Sigmoid colon (tissue), 7 donors: Measurements from ENCODE around the gene SLC35A4. TPM values are rescaled to one million over a fixed set of nuclear protein-coding genes. Genes with fewer than 3 reads are reported as not detected.
"Not testable (repeated sequence)": the region's sequence is repeated elsewhere in the genome, so short reads cannot be mapped to it uniquely, and the experiment has no call there.

ENCODE experiments used
- DNase-seq: peaks from one replicate; pipeline ENCODE4 v3.0.0-alpha.2; 2019
- H3K27ac ChIP-seq, 4 donors: fragments of 200-600 bp; sonication (generic); one replicate each; pipeline ENCODE4 v1.5.1; 2016 to 2019; ENCODE audit warnings: mild to moderate bottlenecking in 1 of 4
- H3K27me3 ChIP-seq, 3 donors: fragments of 200-600 bp; sonication (generic); one replicate each; pipeline ENCODE4 v1.5.1; 2019; ENCODE audit warnings: mild to moderate bottlenecking in 1 of 3
- H3K36me3 ChIP-seq, 4 donors: fragments of 200-600 bp; sonication (generic); one replicate each; pipeline ENCODE4 v1.5.1; 2016 to 2019
- H3K4me1 ChIP-seq, 4 donors: fragments of 200-600 bp; sonication (generic); one replicate each; pipeline ENCODE4 v1.5.1; 2017 to 2019
- H3K4me3 ChIP-seq, 4 donors: fragments of 200-600 bp; sonication (generic); one replicate each; pipeline ENCODE4 v1.5.1; 2017 to 2019; ENCODE audit warnings: mild to moderate bottlenecking in 2 of 4, moderate library complexity in 1 of 4
- H3K9me3 ChIP-seq, 4 donors: fragments of 200-600 bp in 3 of 4; sonication (generic) in 3 of 4; one replicate each; pipeline versions ENCODE4 v1.5.1 to v1.6.1; 2013 to 2019
- EP300 ChIP-seq, 4 donors: sonication (generic); formaldehyde crosslinking; IDR thresholded peaks; one replicate each; pipeline ENCODE4 v1.6.1; 2017; ENCODE audit warnings: antibody characterized with exemption in 4 of 4
- POLR2A ChIP-seq, 2 donors: fragments of 450-650 bp; IDR thresholded peaks; one replicate each; pipeline ENCODE4 v1.6.1; 2016; ENCODE audit warnings: antibody characterized with exemption in 2 of 2, mild to moderate bottlenecking in 2 of 2, moderate library complexity in 2 of 2
- POLR2AphosphoS5 ChIP-seq, 4 donors: sonication (generic); formaldehyde crosslinking; IDR thresholded peaks; one replicate each; pipeline ENCODE4 v1.6.1; 2017; ENCODE audit warnings: antibody characterized with exemption in 4 of 4
- WGBS, 2 donors: extraction: QIAGEN DNeasy Blood & Tissue Kit; methylation state at CpG; one replicate each; pipeline ENCODE4 v1.1.7; 2013; 5-methylcytosine and 5-hydroxymethylcytosine counted together
- intact Hi-C: fragments of 100-400 bp; cut with DNase I; formaldehyde crosslinking; loops from one replicate; pipeline ENCODE4 v1.15.1; 2023
- polyA plus RNA-seq, 3 donors: library from polyadenylated mRNA; stranded (reverse); fragments of 200-250 nt; gene quantifications; one replicate each; pipeline ENCODE4 v1.2.3, GENCODE V29; 2013
- total RNA-seq, 4 donors: library from RNA; depleted of rRNA; stranded (reverse); fragments of >200 nt; gene quantifications; one replicate each; pipeline ENCODE4 v1.1.0, GENCODE V29; 2016
- TF ChIP-seq, protein P1 (sequence below), 4 experiments: fragments of 450-650 bp in 3 of 4; fragments of 200-600 bp in 1 of 4; IDR thresholded peaks; one replicate each; pipeline ENCODE4 v1.5.1; 2016 to 2019; ENCODE audit warnings: antibody characterized with exemption in 4 of 4, mild to moderate bottlenecking in 3 of 4, moderate library complexity in 2 of 4
- donor health status: healthy with polysubstance abuse.
- donor health status: Bipolar disorder and iron deficiency.
- donor health status: healthy.

The SLC35A4 gene
- total and polyA plus RNA-seq, 7 donors: 14.2 to 101 (median 19.7) TPM

DNA sequence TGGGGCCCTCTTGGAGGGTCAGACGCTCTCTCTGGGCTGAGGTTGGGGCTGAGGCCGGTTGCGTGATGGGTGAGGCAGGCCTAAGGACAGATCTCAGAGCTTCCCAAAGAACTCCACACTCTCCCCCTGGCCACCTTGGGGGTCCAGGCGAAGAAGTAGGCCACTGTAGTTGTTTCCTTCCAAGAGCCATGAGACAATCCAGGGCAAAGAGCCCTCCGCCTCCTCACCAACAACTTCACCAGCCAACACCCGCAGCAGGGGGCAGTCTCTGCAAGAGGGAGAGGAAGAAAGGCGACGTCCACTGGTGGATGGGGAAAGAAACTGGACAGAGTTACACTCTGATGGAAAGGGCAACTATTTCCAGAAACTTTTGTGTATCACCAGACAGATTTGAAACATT, 10.7 kb downstream of the SLC35A4 start:
- TF ChIP-seq, protein P1, sequence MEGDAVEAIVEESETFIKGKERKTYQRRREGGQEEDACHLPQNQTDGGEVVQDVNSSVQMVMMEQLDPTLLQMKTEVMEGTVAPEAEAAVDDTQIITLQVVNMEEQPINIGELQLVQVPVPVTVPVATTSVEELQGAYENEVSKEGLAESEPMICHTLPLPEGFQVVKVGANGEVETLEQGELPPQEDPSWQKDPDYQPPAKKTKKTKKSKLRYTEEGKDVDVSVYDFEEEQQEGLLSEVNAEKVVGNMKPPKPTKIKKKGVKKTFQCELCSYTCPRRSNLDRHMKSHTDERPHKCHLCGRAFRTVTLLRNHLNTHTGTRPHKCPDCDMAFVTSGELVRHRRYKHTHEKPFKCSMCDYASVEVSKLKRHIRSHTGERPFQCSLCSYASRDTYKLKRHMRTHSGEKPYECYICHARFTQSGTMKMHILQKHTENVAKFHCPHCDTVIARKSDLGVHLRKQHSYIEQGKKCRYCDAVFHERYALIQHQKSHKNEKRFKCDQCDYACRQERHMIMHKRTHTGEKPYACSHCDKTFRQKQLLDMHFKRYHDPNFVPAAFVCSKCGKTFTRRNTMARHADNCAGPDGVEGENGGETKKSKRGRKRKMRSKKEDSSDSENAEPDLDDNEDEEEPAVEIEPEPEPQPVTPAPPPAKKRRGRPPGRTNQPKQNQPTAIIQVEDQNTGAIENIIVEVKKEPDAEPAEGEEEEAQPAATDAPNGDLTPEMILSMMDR (IDR thresholded peaks at IDR 0.05): peak in 1 of 4 experiments; percentile 38
- TF ChIP-seq POLR2A (IDR thresholded peaks at IDR 0.05): no peak
- intact Hi-C loops: no loop called here
- H3K36me3 ChIP-seq: peaks cover 0 to 3% (median 0%) of the 10 kb centered on the region in 4 donors
- H3K27me3 ChIP-seq: no peaks in the 10 kb centered on the region
- no peaks in the 10 kb centered on the region for H3K9me3 ChIP-seq
- DNase-seq: peak; percentile 79
- no peak overlapping the region for H3K27ac ChIP-seq
- 60 to 86% methylated on average over 8 of the region's 8 CpGs for WGBS, 2 donors
- H3K4me1 ChIP-seq: peaks cover 0 to 7% (median 3%) of the 10 kb centered on the region in 4 donors
- H3K4me3 ChIP-seq: no peak overlapping the region

DNA sequence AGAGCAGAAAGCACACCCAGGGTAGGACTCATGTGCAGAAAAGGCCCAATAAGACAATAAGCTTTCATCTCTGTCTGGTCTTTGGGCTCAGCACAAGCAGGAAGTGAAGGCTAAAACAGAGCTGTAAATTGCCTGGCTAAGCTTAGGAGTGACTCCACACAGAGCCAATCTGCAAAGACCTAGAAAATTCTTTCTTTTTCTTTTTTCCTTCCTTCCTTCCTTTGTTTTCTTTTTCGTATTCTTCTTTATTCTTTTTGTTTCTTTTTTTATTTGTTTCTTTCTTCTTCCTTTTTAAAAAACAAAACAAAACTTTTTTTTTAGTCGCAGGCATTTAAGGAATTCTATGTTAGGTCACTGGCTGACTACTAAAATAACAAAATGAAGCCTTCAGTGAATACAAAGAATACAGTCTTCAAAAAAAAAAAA, 12.2 kb downstream of the SLC35A4 start:
- intact Hi-C loops: no loop called here
- DNase-seq: no peak
- no peaks in the 10 kb centered on the region for H3K27me3 ChIP-seq
- TF ChIP-seq, protein P1 (IDR thresholded peaks at IDR 0.05): no peak
- TF ChIP-seq EP300 (IDR thresholded peaks at IDR 0.05) (no peak), POLR2A (IDR thresholded peaks at IDR 0.05) (no peak), POLR2AphosphoS5 (IDR thresholded peaks at IDR 0.05) (no peak)
- H3K4me1 ChIP-seq: no peaks in the 10 kb centered on the region
- H3K27ac ChIP-seq: peak overlapping the region in 2 of 4 donors; percentile 6 to 7
- no peak overlapping the region for H3K4me3 ChIP-seq
- no peaks in the 10 kb centered on the region for H3K36me3 ChIP-seq
- no peaks in the 10 kb centered on the region for H3K9me3 ChIP-seq
- 65 to 73% methylated on average over 2 of the region's 2 CpGs for WGBS, 2 donors

DNA sequence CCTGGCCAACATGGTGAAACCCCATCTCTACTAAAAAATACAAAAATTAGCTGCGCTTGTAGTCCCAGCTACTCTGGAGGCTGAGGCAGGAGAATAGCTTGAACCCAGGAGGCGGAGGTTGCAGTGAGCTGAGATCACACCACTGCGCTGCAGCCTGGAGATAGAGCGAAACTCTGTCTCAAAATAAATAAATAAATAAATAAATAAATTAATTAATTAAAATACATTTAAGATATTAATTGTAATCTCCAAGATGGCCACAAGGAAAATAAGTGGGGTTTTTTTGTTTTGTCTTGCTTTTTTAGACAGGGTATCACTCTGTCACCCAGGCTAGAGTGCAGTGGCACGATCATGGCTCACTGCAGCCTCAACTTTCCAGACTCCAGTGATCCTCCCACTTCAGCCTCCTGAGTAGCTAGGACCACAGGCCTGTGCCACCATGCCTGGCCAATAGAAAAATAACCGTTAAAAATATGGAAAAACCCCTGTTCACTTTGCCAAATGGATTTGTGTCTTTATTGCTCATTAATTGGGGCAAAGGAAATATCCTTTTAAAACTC, 14.6 kb downstream of the SLC35A4 start:
- H3K36me3 ChIP-seq, H3K27me3 ChIP-seq, DNase-seq, H3K27ac ChIP-seq, H3K9me3 ChIP-seq, intact Hi-C loops, H3K4me3 ChIP-seq, H3K4me1 ChIP-seq: not testable (repeated sequence)
- 93 to 96% methylated on average over 6 of the region's 6 CpGs for WGBS, 2 donors

DNA sequence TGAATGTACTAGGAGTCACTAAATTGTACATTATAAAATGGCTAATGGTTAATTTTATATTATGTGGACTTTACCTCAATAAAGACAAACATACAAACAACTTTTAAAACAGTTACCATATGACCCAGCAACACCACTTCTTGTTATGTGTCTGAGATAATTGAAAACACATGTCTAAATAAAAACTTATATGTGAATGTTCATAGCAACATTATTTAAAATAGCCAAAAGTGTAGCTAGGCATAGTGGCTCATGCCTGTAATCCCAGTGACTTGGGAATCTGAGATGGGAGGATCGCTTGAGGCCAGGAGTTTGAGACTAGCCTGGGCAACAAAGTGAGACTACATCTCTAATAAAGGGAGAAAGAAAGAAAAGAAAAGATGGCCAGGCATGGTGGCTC, 22.9 kb downstream of the SLC35A4 start:
- H3K27ac ChIP-seq: peak overlapping the region in 1 of 4 donors; percentile 20
- H3K4me3 ChIP-seq: no peak overlapping the region
- H3K36me3 ChIP-seq: no peaks in the 10 kb centered on the region
- TF ChIP-seq POLR2A (IDR thresholded peaks at IDR 0.05) (no peak), POLR2AphosphoS5 (IDR thresholded peaks at IDR 0.05) (no peak), EP300 (IDR thresholded peaks at IDR 0.05) (no peak)
- TF ChIP-seq, protein P1 (IDR thresholded peaks at IDR 0.05): no peak
- DNase-seq: no peak
- intact Hi-C loops: no loop called here
- H3K4me1 ChIP-seq: no peaks in the 10 kb centered on the region
- WGBS, 2 donors: 95 to 97% methylated on average over 1 of the region's 1 CpG
- no peaks in the 10 kb centered on the region for H3K27me3 ChIP-seq
- peaks cover 0 to 3% (median 0%) of the 10 kb centered on the region in 4 donors for H3K9me3 ChIP-seq

DNA sequence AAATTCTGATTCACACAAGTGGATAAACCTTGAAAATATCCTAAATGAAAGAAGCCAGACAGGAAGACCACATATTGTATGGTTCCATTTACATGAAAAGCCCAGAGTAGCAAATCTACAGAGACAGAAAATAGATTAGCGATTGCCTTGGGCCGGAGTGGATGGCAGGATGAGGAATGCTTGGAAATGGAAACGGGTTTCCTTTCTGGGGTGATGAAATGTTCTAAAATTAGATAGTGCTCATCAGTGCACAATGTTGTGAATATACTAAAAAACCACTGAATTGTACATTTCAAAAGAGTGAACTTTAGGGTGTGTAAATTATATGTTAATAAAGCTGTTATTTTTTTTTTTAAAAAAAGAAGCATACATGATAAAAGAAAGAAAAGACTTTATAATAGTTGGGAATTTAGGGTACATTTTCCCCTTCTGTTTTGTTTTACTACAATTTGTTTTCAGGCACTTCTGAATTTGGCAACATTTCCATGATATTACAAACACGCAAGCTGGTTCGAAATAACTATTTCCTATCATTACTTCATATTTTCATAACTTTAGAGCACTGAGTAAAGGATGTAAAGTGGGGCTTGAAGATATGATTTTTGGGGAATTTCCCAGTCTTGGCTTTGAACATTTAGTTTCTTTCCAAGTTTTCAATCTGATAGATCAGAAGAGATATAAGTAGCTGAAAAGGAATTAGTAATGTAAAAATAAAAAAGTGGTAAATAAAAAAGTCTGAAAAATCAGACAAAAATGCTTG, 23.9 kb downstream of the SLC35A4 start:
- Histone ChIP-seq H3K4me1 (no peaks in the 10 kb centered on the region), H3K27ac (peak overlapping the region in 3 of 4 donors; percentile 20 to 29 (median 25)), H3K27me3 (no peaks in the 10 kb centered on the region), H3K36me3 (no peaks in the 10 kb centered on the region), H3K4me3 (no peak overlapping the region), H3K9me3 (peaks cover 0 to under 1% (median 0%) of the 10 kb centered on the region in 4 donors)
- TF ChIP-seq, protein P1 (IDR thresholded peaks at IDR 0.05): no peak
- TF ChIP-seq POLR2AphosphoS5 (IDR thresholded peaks at IDR 0.05): no peak
- no peak for TF ChIP-seq POLR2A (IDR thresholded peaks at IDR 0.05)
- TF ChIP-seq EP300 (IDR thresholded peaks at IDR 0.05): no peak
- 73 to 80% methylated on average over 5 of the region's 5 CpGs for WGBS, 2 donors
- intact Hi-C loops: no loop called here
- DNase-seq: no peak
